Hindlimb muscle (tissue), 1 donor: Measurements from ENCODE around the gene PROCA1. TPM values are rescaled to one million over a fixed set of nuclear protein-coding genes. Genes with fewer than 3 reads are reported as not detected.
A peak's percentile ranks its signal among the peaks of the same experiment; 100 is the strongest.

Source experiments
- DNase-seq: peaks from one replicate; pipeline ENCODE4 v3.0.0-alpha.2; 2013
- polyA plus RNA-seq: library from polyadenylated mRNA; unstranded; fragments of 120-200 nt; gene quantifications from one replicate; pipeline ENCODE4 v1.2.1, GENCODE V29; 2013; ENCODE audit not compliant: insufficient read length

PROCA1 gene
- polyA plus RNA-seq, 1 donor, result 3.5 TPM

- no peak for DNase-seq
These were observed 4.4 kb downstream of the PROCA1 start for GRCh38 chr17:28707339-28707720.

DNA sequence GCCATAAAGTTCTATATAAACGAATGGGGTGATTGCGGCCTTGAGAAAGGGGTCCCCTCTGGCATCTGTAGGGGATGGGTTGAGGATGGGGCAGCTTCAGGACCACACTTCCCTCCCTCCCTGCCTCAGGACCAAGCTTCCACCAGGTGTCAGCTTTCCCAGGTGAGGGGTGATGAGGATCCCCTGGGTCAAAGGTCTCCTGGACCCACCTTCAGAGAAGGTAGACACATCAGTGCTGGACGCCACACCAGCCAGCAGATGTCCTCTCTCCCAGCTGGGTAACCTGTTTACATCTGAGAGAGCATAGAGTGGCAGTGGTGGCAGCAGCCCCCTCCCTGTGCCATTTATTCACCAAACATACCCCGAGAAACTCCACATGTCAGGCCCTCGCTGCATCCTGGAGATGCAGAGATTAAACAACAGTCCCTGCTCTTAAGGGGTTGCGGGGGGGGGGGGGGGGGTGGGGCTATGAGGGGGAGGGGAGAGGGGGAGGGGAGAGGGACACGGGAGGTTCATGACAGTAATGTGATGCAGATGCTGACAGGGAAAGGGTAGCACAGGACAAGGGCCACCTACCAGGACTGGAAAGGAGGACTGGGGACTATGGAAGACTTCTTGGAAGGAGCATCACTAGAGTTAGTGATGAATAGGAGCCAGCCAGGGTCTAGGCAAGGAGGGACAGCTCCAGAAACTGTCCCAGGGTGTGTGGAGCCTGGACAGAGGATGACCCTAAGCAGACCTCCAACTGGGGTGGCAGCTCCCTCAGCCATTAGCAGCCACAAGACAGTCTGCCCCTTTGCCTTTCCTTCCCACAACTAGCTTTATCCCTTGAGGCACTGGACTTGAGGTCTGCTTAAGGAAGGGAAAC is 5.0 kb downstream of the PROCA1 start:
- DNase-seq, result no peak

DNA sequence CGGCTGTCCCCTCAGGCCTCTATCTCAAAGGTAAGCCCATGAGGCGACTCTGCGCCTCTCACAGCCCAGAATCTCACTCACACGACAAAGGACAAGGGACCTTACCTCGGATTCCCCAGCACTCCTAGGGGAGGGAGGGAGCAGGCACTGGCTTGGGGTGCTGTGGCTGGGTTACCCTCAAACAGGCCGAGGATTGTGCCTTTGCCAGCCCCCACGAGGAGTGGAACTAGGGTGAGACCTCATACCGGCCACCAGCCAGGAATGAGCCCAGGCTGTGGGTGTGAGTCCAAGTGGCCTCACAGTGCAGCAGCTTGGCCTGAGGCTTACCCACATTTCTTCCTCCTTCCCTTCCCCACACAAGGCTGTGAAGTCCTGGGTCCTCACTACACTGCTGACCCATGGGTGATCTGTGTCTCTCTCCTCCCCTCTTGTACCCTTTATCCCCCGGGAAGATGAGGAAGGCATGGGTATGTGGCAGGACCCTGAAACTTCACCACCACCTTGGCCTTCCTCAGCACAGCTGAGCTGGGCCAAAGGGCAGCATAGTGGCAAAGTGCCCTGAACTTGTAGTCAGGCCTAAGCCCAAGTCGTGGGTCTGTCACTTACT is 5.9 kb downstream of the PROCA1 start:
- DNase-seq, result no peak

- no peak for DNase-seq
These were observed 6.5 kb downstream of the PROCA1 start for GRCh38 chr17:28705074-28705659.

DNA sequence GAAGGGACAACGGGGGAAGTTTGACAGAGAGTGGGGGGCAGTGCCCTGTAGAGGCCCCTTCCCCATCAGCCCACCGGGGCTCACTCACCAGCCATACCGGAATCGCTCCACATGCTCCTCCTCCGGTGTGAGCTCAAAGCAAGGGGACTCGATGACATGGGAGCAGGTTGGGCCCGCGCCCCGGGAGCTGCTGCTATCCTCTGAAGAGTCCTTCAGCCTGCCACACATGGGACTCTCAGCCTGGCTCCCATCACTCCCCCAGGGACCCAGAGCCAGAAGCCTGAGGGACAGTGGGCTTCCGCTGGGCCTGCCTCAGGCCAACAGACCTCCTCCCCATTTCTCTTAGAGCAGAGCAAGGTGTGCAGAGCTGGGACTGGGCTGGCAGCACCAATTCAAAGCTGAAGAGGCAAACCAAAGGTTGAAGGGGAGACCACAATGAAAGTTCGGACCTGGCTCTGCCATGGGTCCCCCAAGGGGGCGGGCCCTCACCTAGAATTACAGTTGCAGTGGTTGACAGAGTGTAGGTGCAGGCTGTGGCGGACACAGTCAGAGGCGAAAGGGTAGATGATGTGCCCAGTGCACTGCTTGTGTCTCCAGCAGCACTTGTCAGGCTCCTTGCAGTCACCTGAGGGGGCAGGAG is 7.3 kb downstream of the PROCA1 start:
- no peak for DNase-seq

- no peak for DNase-seq
These were observed 8.0 kb downstream of the PROCA1 start for GRCh38 chr17:28703552-28704218.

DNA sequence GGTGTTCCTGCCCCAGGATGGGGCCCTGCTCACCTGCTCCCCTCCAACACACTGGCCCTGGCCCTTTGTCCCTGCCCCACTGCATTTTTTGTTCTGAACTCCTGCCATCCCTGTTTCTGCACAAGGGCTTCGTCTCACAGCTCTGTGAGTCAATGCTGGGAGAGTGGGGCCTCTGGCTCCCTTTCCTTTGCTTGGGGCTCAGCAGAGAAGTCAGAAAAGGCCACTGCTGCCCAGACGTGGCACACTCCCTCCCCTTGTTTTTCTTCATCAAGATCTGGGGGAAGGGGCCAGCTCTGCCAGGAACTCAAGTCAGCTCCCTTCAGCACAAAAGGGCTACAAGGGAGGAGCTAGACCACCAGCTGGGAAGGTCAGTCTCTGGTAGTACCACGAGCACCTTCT is 8.9 kb downstream of the PROCA1 start:
- DNase-seq, result no peak

- DNase-seq, result no peak
These were observed 9.5 kb downstream of the PROCA1 start for GRCh38 chr17:28702026-28702751.

DNA sequence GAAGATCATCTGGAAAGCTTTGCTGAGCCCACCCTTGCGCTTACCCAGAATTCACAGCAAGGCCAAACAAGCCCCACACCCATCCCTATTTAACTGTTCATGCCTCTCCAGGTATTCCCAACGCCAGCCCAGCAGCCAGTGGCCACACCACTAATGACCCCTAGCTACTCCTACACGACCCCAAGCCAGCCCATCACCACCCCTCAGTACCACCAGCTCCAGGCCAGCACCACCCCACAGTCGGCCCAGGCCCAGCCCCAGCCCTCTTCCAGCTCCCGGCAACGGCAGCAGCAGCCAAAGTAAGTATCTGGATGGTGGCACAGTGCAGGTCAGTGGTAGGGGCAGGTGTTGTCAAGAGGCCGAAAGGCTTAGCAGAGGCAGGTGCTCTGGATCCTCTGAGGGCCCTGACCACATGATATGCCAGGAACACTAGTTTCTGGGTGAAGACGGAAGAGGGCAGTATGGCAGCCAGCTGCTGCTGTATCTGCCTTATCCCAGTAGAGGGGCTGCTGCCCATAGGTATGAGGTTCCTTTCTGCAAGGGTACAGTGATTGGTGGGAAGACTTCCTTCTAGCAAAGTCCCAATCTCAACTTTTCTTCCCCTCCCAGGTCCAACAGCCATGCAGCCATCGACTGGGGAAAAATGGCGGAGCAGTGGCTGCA is 10.7 kb downstream of the PROCA1 start:
- no peak for DNase-seq

GRCh38 chr17:28700278-28700677 is 11.4 kb downstream of the PROCA1 start:
- DNase-seq, result no peak

DNA sequence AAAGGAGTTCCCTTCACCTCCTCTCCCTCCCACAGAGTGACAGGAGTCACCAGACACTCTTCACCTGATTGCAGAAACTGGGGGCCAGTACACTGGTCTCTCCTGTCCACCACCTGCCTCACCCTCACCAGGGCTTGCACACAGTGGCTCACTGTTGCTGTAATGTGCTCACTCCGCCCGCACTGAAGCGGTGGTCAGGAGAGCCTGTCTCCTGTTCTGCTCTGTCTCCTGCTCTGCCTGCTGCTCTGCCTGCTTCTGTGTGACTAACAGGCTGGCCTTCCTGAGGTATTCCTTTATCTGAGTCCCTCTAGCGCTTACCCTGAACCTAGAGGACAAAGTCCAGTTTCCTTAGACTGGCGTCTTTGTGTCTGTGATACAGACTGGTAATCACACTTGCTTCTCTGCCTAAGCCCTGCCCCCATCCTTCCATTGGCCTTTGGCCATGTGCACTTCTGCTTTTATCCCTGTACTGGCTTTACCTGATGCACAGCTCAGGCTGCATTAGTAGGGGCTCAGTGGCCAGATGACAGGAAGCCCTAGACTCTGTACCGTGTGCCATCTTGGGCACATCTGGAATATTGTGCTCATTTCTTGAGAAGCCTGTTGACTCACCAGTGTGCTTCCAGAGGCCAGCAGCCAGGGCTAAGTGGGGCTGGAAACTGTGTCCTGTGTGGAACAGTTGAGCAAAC is 13.3 kb downstream of the PROCA1 start:
- no peak for DNase-seq

DNA sequence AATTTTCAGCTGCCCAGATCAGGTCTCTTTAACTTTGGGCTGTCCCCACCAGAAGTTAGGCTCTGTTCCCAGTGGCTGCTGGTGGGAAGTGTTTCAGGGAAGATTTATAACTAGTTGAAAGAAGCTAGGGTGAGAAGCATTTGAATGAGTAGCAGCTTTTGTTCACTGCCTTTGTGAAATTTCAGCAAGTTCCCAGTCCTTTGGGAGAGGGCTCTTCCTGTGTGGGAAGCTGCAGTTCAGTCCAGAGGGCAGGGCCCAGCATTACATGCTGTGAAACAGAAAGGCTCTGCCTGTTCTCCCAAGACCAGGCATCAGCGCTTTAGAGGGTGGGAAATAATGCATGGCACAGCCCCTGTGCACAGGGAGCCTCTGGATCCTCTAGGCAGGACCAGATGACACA is 17.8 kb downstream of the PROCA1 start:
- no peak for DNase-seq

DNA sequence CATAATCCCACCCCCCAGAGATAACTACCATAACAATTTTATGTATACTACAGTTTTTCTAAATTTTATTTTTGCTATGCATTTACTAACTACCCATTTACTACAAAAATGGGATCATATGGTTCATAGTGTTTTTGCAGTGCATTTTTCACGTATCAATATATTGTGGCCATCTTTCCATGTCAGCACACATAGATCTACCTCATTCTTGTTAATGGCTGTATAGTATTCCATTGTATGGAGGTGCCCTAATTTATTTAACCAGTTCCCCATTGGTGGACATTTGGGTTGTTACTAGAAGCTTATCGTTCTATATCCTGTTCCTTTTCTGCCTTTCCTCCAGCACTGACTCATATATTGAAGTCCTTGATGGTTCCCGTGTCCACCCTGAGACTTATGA is 22.7 kb downstream of the PROCA1 start:
- DNase-seq, result no peak

DNA sequence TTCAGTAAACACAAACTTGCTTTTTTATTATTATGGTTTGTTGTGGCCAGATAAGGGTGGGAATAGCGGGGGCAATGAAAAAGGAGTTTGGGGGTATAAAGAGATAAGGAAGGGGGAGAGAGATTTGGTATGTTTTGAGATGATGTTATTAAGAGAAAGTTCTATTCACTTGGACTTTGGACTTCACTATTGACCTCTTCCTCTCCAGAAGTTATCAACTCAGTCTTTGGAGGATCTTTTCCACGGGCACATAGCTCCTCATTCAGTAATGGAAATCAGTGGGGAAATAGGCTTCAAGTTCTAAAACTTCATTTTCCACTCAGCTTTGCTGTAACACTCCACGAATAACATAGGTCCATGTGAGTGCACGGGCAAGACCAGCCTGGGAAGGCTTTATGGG is 23.2 kb downstream of the PROCA1 start:
- no peak for DNase-seq

DNA sequence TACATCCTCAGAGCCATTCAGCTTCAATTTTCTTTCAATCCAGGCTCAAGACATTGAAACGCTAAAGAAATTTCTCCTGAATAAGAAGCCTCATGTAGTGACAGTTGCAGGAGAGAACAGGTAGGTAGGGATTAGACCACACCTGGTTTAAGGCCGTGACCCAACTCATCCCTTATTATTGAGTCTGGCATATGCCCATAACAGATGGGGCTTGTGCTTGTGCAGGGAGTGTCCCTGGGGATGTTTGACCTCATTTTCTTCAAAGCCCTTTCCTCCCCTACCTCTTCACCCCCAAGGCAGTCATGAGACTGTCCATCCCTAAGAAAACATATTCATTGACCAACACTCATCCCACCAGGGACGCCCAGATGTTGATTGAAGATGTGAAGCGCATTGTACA is 25.4 kb downstream of the PROCA1 start:
- DNase-seq, result no peak

- DNase-seq, result no peak
These were observed 26.3 kb downstream of the PROCA1 start for GRCh38 chr17:28685366-28685765.

DNA sequence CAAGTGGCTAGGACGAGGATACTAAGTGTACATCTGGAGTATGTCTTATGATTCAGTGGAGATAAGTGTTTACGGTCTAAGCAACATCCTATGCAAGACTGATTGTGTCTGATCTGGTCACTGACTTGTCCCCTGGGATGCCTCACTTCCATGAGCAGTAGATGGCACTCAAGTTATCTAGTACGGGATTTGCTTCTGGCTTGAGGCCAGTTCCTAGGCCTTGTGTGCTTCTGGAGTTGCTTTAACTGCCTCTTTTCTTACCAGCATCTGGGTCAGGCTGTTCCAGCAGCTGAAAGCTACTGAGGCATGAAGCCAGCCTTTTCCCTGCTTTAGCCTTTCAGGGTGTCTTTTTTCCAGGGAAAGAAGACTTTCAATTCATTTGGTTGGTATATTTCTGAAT is 26.7 kb downstream of the PROCA1 start:
- DNase-seq, result peak; percentile 20

GRCh38 chr17:28682655-28683054 is 29.0 kb downstream of the PROCA1 start:
- DNase-seq, result no peak

- DNase-seq, result no peak
These were observed 35.7 kb downstream of the PROCA1 start for GRCh38 chr17:28675980-28676379.

DNA sequence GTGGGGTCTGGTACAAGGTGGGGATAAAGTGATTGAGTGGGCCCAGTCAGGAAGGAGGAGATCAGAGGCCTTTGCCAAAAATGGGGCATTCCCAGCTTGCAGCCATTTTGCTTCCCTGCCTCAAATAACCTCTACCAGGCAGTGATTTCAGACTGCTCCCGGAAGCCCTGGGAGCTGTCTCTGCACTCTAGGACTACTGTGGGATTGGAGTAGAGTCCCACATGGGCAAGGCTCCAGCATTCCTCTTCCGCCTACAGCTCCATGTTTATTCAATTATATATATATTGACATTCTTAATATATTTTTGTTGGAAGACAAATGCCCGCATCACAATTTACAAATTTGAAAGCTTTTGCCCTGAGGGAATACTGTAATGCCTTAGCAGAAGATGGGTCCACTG is 36.2 kb downstream of the PROCA1 start:
- no peak for DNase-seq

- no peak for DNase-seq
These were observed 41.8 kb downstream of the PROCA1 start for GRCh38 chr17:28669918-28670317.
